ENCODE data around the gene SPTBN1. TPM values are rescaled to one million over a fixed set of nuclear protein-coding genes. Genes with fewer than 3 reads are reported as not detected.

The SPTBN1 gene
- total and polyA plus RNA-seq, 2 of the 13 experiments (the other 11 are each of a cell fraction or from before 2014, with no cell fraction given): 123 to 299 TPM

GRCh38 chr2:54665436-54665856 is 209.3 kb downstream of the SPTBN1 start (continued):
- TF ChIP-seq, protein P1, sequence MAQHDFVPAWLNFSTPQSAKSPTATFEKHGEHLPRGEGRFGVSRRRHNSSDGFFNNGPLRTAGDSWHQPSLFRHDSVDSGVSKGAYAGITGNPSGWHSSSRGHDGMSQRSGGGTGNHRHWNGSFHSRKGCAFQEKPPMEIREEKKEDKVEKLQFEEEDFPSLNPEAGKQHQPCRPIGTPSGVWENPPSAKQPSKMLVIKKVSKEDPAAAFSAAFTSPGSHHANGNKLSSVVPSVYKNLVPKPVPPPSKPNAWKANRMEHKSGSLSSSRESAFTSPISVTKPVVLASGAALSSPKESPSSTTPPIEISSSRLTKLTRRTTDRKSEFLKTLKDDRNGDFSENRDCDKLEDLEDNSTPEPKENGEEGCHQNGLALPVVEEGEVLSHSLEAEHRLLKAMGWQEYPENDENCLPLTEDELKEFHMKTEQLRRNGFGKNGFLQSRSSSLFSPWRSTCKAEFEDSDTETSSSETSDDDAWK (CRISPR knock-in tag; IDR thresholded peaks at IDR 0.05): no peak
- TF ChIP-seq PAWR (CRISPR knock-in tag; IDR thresholded peaks at IDR 0.05; ENCODE audit: borderline replicate concordance) (no peak), KLF16 (CRISPR knock-in tag; IDR thresholded peaks at IDR 0.05) (no peak), BRD4 (CRISPR knock-in tag; IDR thresholded peaks at IDR 0.05) (no peak), HDAC1 (CRISPR knock-in tag; IDR thresholded peaks at IDR 0.05) (no peak), ZNF761 (CRISPR knock-in tag; conservative IDR thresholded peaks at IDR 0.05) (no peak), THAP11 (CRISPR knock-in tag; IDR thresholded peaks at IDR 0.05) (no peak), SSRP1 (CRISPR knock-in tag; IDR thresholded peaks at IDR 0.05) (no peak), HNF1A (IDR thresholded peaks at IDR 0.05; ENCODE audit: low read depth) (no peak), HNF1A (CRISPR knock-in tag; IDR thresholded peaks at IDR 0.05; ENCODE audit: borderline replicate concordance) (no peak), ZNF34 (CRISPR knock-in tag; IDR thresholded peaks at IDR 0.05; ENCODE audit: borderline replicate concordance) (no peak), HES4 (CRISPR knock-in tag; IDR thresholded peaks at IDR 0.05; ENCODE audit: borderline replicate concordance) (no peak), ZBTB4 (CRISPR knock-in tag; IDR thresholded peaks at IDR 0.05; ENCODE audit: borderline replicate concordance) (no peak), ZNF768 (CRISPR knock-in tag; IDR thresholded peaks at IDR 0.05) (no peak), SMAD9 (CRISPR knock-in tag; IDR thresholded peaks at IDR 0.05) (no peak), PBX3 (CRISPR knock-in tag; IDR thresholded peaks at IDR 0.05; ENCODE audit: borderline replicate concordance) (no peak), SALL2 (CRISPR knock-in tag; IDR thresholded peaks at IDR 0.05) (no peak)
- TF ChIP-seq, protein P2, sequence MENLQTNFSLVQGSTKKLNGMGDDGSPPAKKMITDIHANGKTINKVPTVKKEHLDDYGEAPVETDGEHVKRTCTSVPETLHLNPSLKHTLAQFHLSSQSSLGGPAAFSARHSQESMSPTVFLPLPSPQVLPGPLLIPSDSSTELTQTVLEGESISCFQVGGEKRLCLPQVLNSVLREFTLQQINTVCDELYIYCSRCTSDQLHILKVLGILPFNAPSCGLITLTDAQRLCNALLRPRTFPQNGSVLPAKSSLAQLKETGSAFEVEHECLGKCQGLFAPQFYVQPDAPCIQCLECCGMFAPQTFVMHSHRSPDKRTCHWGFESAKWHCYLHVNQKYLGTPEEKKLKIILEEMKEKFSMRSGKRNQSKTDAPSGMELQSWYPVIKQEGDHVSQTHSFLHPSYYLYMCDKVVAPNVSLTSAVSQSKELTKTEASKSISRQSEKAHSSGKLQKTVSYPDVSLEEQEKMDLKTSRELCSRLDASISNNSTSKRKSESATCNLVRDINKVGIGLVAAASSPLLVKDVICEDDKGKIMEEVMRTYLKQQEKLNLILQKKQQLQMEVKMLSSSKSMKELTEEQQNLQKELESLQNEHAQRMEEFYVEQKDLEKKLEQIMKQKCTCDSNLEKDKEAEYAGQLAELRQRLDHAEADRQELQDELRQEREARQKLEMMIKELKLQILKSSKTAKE (CRISPR knock-in tag; IDR thresholded peaks at IDR 0.05; ENCODE audit: borderline replicate concordance): no peak
